Nephron progenitor cell (in vitro differentiated cells): ENCODE results near the gene ARID1B.

Experiments used
- DNase-seq: peaks from one replicate; pipeline ENCODE4 v3.0.0; 2021
- H3K27ac Mint-ChIP-seq: 2 replicates; pipeline ENCODE4 v1.8.0; 2021; ENCODE audit warnings: mild to moderate bottlenecking, moderate library complexity, mixed read lengths
- H3K27me3 Mint-ChIP-seq: 2 replicates; pipeline ENCODE4 v1.8.0; 2021; ENCODE audit warnings: mild to moderate bottlenecking, low read depth, mixed read lengths; ENCODE audit not compliant: poor library complexity
- H3K36me3 Mint-ChIP-seq: 2 replicates; pipeline ENCODE4 v1.8.0; 2021; ENCODE audit warnings: low read depth, mixed read lengths
- H3K4me1 Mint-ChIP-seq: 2 replicates; pipeline ENCODE4 v1.8.0; 2021; ENCODE audit warnings: mixed read lengths
- H3K4me3 Mint-ChIP-seq: 2 replicates; pipeline ENCODE4 v1.8.0; 2021; ENCODE audit warnings: mild to moderate bottlenecking, moderate library complexity, mixed read lengths
- H3K9me3 Mint-ChIP-seq: 2 replicates; pipeline ENCODE4 v1.8.0; 2021; ENCODE audit warnings: mild to moderate bottlenecking, moderate library complexity, mixed read lengths
- CTCF ChIP-seq: fragments of 200-600 bp; sonication (generic); IDR thresholded peaks from 2 replicates; pipeline ENCODE4 v1.5.0; 2021; ENCODE audit warnings: antibody characterized with exemption

The ARID1B gene

GRCh38 chr6:157098999-157099398, 321.8 kb downstream of the ARID1B start:
- Mint-ChIP-seq H3K4me3 (no peak overlapping the region), H3K4me1 (peaks cover 19% of the 10 kb centered on the region), H3K27me3 (no peaks in the 10 kb centered on the region), H3K27ac (no peak overlapping the region), H3K9me3 (no peaks in the 10 kb centered on the region), H3K36me3 (peaks cover 51% of the 10 kb centered on the region)
- no peak for DNase-seq
- no peak for TF ChIP-seq CTCF

- H3K36me3 Mint-ChIP-seq: peaks cover 51% of the 10 kb centered on the region
- H3K27me3 Mint-ChIP-seq: no peaks in the 10 kb centered on the region
- TF ChIP-seq CTCF: no peak
- H3K9me3 Mint-ChIP-seq: no peaks in the 10 kb centered on the region
- H3K4me3 Mint-ChIP-seq: no peak overlapping the region
- H3K4me1 Mint-ChIP-seq: peaks cover 17% of the 10 kb centered on the region
- H3K27ac Mint-ChIP-seq: no peak overlapping the region
- no peak for DNase-seq
These were observed 322.9 kb downstream of the ARID1B start for GRCh38 chr6:157099912-157100593.

- H3K27ac Mint-ChIP-seq: no peak overlapping the region
- no peaks in the 10 kb centered on the region for H3K9me3 Mint-ChIP-seq
- H3K4me1 Mint-ChIP-seq: peaks cover 16% of the 10 kb centered on the region
- no peaks in the 10 kb centered on the region for H3K27me3 Mint-ChIP-seq
- peaks cover 53% of the 10 kb centered on the region for H3K36me3 Mint-ChIP-seq
- TF ChIP-seq CTCF: no peak
- DNase-seq: no peak
- H3K4me3 Mint-ChIP-seq: no peak overlapping the region
These were observed 324.0 kb downstream of the ARID1B start for GRCh38 chr6:157101166-157101565.

- H3K4me3 Mint-ChIP-seq: no peak overlapping the region
These were observed 327.6 kb downstream of the ARID1B start for GRCh38 chr6:157104803-157105202.

GRCh38 chr6:157106487-157106886, 329.3 kb downstream of the ARID1B start:
- no peak for DNase-seq
- TF ChIP-seq CTCF: no peak
- peaks cover 9% of the 10 kb centered on the region for H3K4me1 Mint-ChIP-seq
- H3K4me3 Mint-ChIP-seq: no peak overlapping the region
- peaks cover 32% of the 10 kb centered on the region for H3K36me3 Mint-ChIP-seq
- H3K9me3 Mint-ChIP-seq: no peaks in the 10 kb centered on the region
- H3K27ac Mint-ChIP-seq: peak overlapping the region; percentile 69
- no peaks in the 10 kb centered on the region for H3K27me3 Mint-ChIP-seq

More at GRCh38 chr6:157104803-157105202, 327.6 kb downstream of the ARID1B start:
- H3K36me3 Mint-ChIP-seq: peaks cover 38% of the 10 kb centered on the region
- no peaks in the 10 kb centered on the region for H3K27me3 Mint-ChIP-seq
- H3K9me3 Mint-ChIP-seq: no peaks in the 10 kb centered on the region
- DNase-seq: no peak
- no peak overlapping the region for H3K27ac Mint-ChIP-seq
- H3K4me1 Mint-ChIP-seq: peaks cover 9% of the 10 kb centered on the region
- TF ChIP-seq CTCF: no peak

- no peaks in the 10 kb centered on the region for H3K27me3 Mint-ChIP-seq
- H3K27ac Mint-ChIP-seq: no peak overlapping the region
- no peak for TF ChIP-seq CTCF
- H3K4me3 Mint-ChIP-seq: no peak overlapping the region
- peaks cover 9% of the 10 kb centered on the region for H3K4me1 Mint-ChIP-seq
- H3K9me3 Mint-ChIP-seq: no peaks in the 10 kb centered on the region
- peaks cover 37% of the 10 kb centered on the region for H3K36me3 Mint-ChIP-seq
- no peak for DNase-seq
These were observed 330.4 kb downstream of the ARID1B start for GRCh38 chr6:157107571-157107914.
